Measurements from ENCODE around the gene KHK. TPM values are rescaled to one million over a fixed set of nuclear protein-coding genes. Genes with fewer than 3 reads are reported as not detected.
A peak's percentile ranks its signal among the peaks of the same experiment; 100 is the strongest.

Gene KHK
- total RNA-seq, 1 experiment from 2014 or later = 1.5 TPM

GRCh38 chr2:27042985-27043634 lies 43.5 kb upstream of the KHK start:
- DNase-seq (ENCODE audit: low read depth, low spot score) (no peak), ATAC-seq (no peak)
- in situ Hi-C loops (cut with HindIII; ENCODE audit: low pct_unique_long_range_greater_than_20kb, low sequenced_read_pairs) (no loop called here), intact Hi-C loops (cut with micrococcal nuclease; ENCODE audit: unreplicated experiment) (no loop called here)
- Histone ChIP-seq H3K27me3 (ENCODE audit: control insufficient read depth, insufficient read depth, low read length) (no peaks in the 10 kb centered on the region), H3K4me1 (ENCODE audit: control insufficient read depth, insufficient read depth, low read length) (no peaks in the 10 kb centered on the region), H3K36me3 (ENCODE audit: control insufficient read depth, insufficient read depth, low read length) (peaks cover 3% of the 10 kb centered on the region), H3K27ac (ENCODE audit: low read length) (no peak overlapping the region), H3K9me3 (ENCODE audit: control insufficient read depth, insufficient read depth, low read depth, low read length) (no peaks in the 10 kb centered on the region), H3K4me3 (ENCODE audit: low read depth in 2 of 2, low read length in 2 of 2) (no peak overlapping the region)
- ChIA-PET CTCF (interaction anchor here (0.6 kb wide), 1 partner anchor 197 kb away, joined by 3 read pairs; no protein-coding TSS in a partner anchor), POLR2A (no interaction called here)
- BruUV-seq (replicated peaks) = no TSS peak
- TF ChIP-seq SIN3A (IDR thresholded peaks at IDR 0.05; ENCODE audit: borderline replicate concordance, insufficient read depth, low read depth, low read length) (no peak), CTCF (IDR thresholded peaks at IDR 0.05) (no peak), REST (IDR thresholded peaks at IDR 0.05; ENCODE audit: insufficient read depth in 1 of 2, low read depth in 2 of 2, low read length in 1 of 2) (no peak), TCF7L2 (IDR thresholded peaks at IDR 0.05; ENCODE audit: low read depth, low read length) (no peak), POLR2AphosphoS5 (IDR thresholded peaks at IDR 0.05; ENCODE audit: low read depth, low read length) (no peak)

GRCh38 chr2:27049422-27050280 lies 36.9 kb upstream of the KHK start:
- Histone ChIP-seq H3K9me3 (ENCODE audit: control insufficient read depth, insufficient read depth, low read depth, low read length) (no peaks in the 10 kb centered on the region), H3K27me3 (ENCODE audit: control insufficient read depth, insufficient read depth, low read length) (no peaks in the 10 kb centered on the region), H3K27ac (ENCODE audit: low read length) (peak overlapping the region; percentile 82), H3K4me3 (ENCODE audit: low read depth in 2 of 2, low read length in 2 of 2) (peak overlapping the region; percentile 80 to 95), H3K36me3 (ENCODE audit: control insufficient read depth, insufficient read depth, low read length) (peaks cover 3% of the 10 kb centered on the region), H3K4me1 (ENCODE audit: control insufficient read depth, insufficient read depth, low read length) (peaks cover 6% of the 10 kb centered on the region)
- BruUV-seq (replicated peaks) = no TSS peak
- intact Hi-C loops (cut with micrococcal nuclease; ENCODE audit: unreplicated experiment) (no loop called here), in situ Hi-C loops (cut with HindIII; ENCODE audit: low pct_unique_long_range_greater_than_20kb, low sequenced_read_pairs) (no loop called here)
- POLR2A ChIA-PET = interaction anchor here (0.6 to 1.5 kb wide), 2 partner anchors 22 to 61 kb away, joined by 3 to 6 read pairs; partner anchors contain the start of gene OST4
- ATAC-seq (peak; percentile 19), DNase-seq (ENCODE audit: low read depth, low spot score) (no peak)
- CTCF ChIA-PET = interaction anchor here (0.8 to 1.3 kb wide), 2 partner anchors 88 to 142 kb away, joined by 3 to 5 read pairs; no protein-coding TSS in a partner anchor
- TF ChIP-seq SIN3A (IDR thresholded peaks at IDR 0.05; ENCODE audit: borderline replicate concordance, insufficient read depth, low read depth, low read length) = no peak

Measured in Panc1 (cell line).